ENCODE measurements around the gene KCNAB1. TPM values are rescaled to one million over a fixed set of nuclear protein-coding genes. Genes with fewer than 3 reads are reported as not detected.

Gene KCNAB1
- total and polyA plus RNA-seq, 2 donors (not counting 3 experiments of a cell fraction or from before 2014, with no cell fraction given): 0.21 TPM; not detected in 1

- FAIRE-seq: no peak
- TF ChIP-seq JUN (IDR thresholded peaks at IDR 0.05; ENCODE audit: borderline replicate concordance, insufficient read depth, insufficient read length, low read depth) (no peak), EZH2 (IDR thresholded peaks at IDR 0.05; ENCODE audit: borderline replicate concordance, low read depth, low read length, severe bottlenecking) (no peak), POLR2AphosphoS5 (IDR thresholded peaks at IDR 0.05; ENCODE audit: insufficient read depth, low read depth, low read length) (no peak), GATA2 (IDR thresholded peaks at IDR 0.05; ENCODE audit: insufficient read depth, insufficient read length, low read depth, low read length) (no peak), MYC (IDR thresholded peaks at IDR 0.05; ENCODE audit: low read depth, low read length) (no peak), POLR2A (IDR thresholded peaks at IDR 0.05; ENCODE audit: low read depth, low read length) (no peak), FOS (IDR thresholded peaks at IDR 0.05; ENCODE audit: borderline replicate concordance, insufficient read depth, low read length) (no peak)
- TF ChIP-seq, protein P1, sequence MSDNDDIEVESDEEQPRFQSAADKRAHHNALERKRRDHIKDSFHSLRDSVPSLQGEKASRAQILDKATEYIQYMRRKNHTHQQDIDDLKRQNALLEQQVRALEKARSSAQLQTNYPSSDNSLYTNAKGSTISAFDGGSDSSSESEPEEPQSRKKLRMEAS (IDR thresholded peaks at IDR 0.05; ENCODE audit: insufficient read depth, insufficient read length): no peak
- TF ChIP-seq, protein P2, sequence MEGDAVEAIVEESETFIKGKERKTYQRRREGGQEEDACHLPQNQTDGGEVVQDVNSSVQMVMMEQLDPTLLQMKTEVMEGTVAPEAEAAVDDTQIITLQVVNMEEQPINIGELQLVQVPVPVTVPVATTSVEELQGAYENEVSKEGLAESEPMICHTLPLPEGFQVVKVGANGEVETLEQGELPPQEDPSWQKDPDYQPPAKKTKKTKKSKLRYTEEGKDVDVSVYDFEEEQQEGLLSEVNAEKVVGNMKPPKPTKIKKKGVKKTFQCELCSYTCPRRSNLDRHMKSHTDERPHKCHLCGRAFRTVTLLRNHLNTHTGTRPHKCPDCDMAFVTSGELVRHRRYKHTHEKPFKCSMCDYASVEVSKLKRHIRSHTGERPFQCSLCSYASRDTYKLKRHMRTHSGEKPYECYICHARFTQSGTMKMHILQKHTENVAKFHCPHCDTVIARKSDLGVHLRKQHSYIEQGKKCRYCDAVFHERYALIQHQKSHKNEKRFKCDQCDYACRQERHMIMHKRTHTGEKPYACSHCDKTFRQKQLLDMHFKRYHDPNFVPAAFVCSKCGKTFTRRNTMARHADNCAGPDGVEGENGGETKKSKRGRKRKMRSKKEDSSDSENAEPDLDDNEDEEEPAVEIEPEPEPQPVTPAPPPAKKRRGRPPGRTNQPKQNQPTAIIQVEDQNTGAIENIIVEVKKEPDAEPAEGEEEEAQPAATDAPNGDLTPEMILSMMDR (IDR thresholded peaks at IDR 0.05; ENCODE audit: extremely low read depth in 1 of 2, insufficient read depth in 1 of 2, low read depth in 1 of 2, low read length in 2 of 2): no peak
- dilution Hi-C loops (cut with MboI; ENCODE audit: extremely low pct_ligation_motif_present, low sequenced_read_pairs): no loop called here
- no peak for DNase-seq (ENCODE audit: low read depth, low spot score)
- H3K4me3 ChIP-seq (replicated peaks in 1 of 3; ENCODE audit: insufficient read depth in 1 of 3, low read depth in 1 of 3, low read length in 3 of 3): no peak overlapping the region
- H3K79me2 ChIP-seq (ENCODE audit: control insufficient read depth, insufficient read depth, low read length): no peaks in the 10 kb centered on the region
- no peaks in the 10 kb centered on the region for H4K20me1 ChIP-seq (replicated peaks; ENCODE audit: control insufficient read depth, extremely low read depth, insufficient read depth, low read length)
- BruUV-seq (replicated peaks): no TSS peak
- H3K9ac ChIP-seq (replicated peaks; ENCODE audit: extremely low read depth, insufficient read depth, low read length): no peak overlapping the region
- H3K4me2 ChIP-seq (ENCODE audit: insufficient read depth, low read length): no peak overlapping the region
- no peaks in the 10 kb centered on the region for H3K27me3 ChIP-seq (ENCODE audit: control insufficient read depth in 2 of 2, insufficient read depth in 2 of 2, low read length in 2 of 2)
- intact Hi-C loops (cut with micrococcal nuclease): no loop called here
- H3K36me3 ChIP-seq (ENCODE audit: control insufficient read depth in 2 of 2, extremely low read depth in 1 of 2, insufficient read depth in 2 of 2, low read length in 2 of 2): no peaks in the 10 kb centered on the region
- H2AFZ ChIP-seq (ENCODE audit: low read depth, low read length): no peak overlapping the region
- H3K4me1 ChIP-seq (ENCODE audit: control insufficient read depth, extremely low read depth, insufficient read depth, low read length): no peaks in the 10 kb centered on the region
- H3K9me1 ChIP-seq (replicated peaks; ENCODE audit: control insufficient read depth, extremely low read depth, insufficient read depth, low read length): no peaks in the 10 kb centered on the region
- ChIA-PET POLR2A (no interaction called here), CTCF (no interaction called here)
- H3K27ac ChIP-seq (ENCODE audit: insufficient read depth, low read depth, low read length): no peak overlapping the region
- H3K9me3 ChIP-seq (replicated peaks; ENCODE audit: control insufficient read depth, insufficient read depth, low read length): no peaks in the 10 kb centered on the region
Observed at GRCh38 chr3:156371701-156372100, 251.3 kb downstream of the KCNAB1 start.

All from endothelial cell of umbilical vein (primary cell).